ENCODE measurements around the gene ADGRG6.

DNA sequence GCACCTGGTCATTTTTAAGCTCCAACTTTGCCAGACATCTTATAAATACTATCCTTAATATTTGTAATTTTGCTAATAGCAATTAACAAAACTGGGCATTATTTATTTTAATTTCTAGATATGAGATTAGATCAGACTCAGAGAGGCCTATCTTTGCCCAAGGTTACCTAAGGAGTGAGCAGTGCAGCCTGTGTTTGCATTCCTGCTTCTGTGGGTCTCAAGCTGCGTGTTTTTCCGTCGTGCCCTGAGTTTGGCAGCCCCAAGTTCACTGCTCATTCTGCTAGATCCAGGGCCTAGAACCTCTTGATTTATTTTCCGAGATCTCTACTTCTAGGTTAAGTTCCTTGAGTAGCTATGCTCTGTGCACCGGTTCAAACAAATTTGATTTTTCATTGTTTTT lies 11.0 kb upstream of the ADGRG6 start:
- TF ChIP-seq POLR2AphosphoS5 (IDR thresholded peaks at IDR 0.05; ENCODE audit: low read depth, low read length) = no peak
- TF ChIP-seq, protein P1, sequence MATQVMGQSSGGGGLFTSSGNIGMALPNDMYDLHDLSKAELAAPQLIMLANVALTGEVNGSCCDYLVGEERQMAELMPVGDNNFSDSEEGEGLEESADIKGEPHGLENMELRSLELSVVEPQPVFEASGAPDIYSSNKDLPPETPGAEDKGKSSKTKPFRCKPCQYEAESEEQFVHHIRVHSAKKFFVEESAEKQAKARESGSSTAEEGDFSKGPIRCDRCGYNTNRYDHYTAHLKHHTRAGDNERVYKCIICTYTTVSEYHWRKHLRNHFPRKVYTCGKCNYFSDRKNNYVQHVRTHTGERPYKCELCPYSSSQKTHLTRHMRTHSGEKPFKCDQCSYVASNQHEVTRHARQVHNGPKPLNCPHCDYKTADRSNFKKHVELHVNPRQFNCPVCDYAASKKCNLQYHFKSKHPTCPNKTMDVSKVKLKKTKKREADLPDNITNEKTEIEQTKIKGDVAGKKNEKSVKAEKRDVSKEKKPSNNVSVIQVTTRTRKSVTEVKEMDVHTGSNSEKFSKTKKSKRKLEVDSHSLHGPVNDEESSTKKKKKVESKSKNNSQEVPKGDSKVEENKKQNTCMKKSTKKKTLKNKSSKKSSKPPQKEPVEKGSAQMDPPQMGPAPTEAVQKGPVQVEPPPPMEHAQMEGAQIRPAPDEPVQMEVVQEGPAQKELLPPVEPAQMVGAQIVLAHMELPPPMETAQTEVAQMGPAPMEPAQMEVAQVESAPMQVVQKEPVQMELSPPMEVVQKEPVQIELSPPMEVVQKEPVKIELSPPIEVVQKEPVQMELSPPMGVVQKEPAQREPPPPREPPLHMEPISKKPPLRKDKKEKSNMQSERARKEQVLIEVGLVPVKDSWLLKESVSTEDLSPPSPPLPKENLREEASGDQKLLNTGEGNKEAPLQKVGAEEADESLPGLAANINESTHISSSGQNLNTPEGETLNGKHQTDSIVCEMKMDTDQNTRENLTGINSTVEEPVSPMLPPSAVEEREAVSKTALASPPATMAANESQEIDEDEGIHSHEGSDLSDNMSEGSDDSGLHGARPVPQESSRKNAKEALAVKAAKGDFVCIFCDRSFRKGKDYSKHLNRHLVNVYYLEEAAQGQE (IDR thresholded peaks at IDR 0.05; ENCODE audit: insufficient read depth in 1 of 2, low read depth in 2 of 2, low read length in 2 of 2) = no peak
